BE2C (cell line): ENCODE measurements around the gene ITCH.
"Not testable (repeated sequence)": the region's sequence is repeated elsewhere in the genome, so short reads cannot be mapped to it uniquely, and the experiment has no call there.

Experiments used
- DNase-seq: peaks from one replicate; pipeline ENCODE4 v3.0.0-alpha.2; 2020
- H3K27me3 ChIP-seq: fragments of 250-450 bp; sonication (Bioruptor Pico); 2 replicates; pipeline ENCODE4 v1.5.1; 2020; ENCODE audit warnings: mild to moderate bottlenecking
- H3K36me3 ChIP-seq: fragments of 250-450 bp; sonication (Bioruptor Pico); 2 replicates; pipeline ENCODE4 v1.5.1; 2020; ENCODE audit warnings: mild to moderate bottlenecking
- H3K4me1 ChIP-seq: fragments of 250-450 bp; sonication (Bioruptor Pico); 2 replicates; pipeline ENCODE4 v1.5.1; 2020
- H3K4me3 ChIP-seq: 2 replicates; pipeline ENCODE4 v1.5.1; 2011; ENCODE audit warnings: low read depth, low read length
- H3K9me3 ChIP-seq: fragments of 250-450 bp; sonication (Bioruptor Pico); 2 replicates; pipeline ENCODE4 v1.5.1; 2020
- TF ChIP-seq, protein P1 (sequence below): IDR thresholded peaks from 2 replicates; pipeline ENCODE4 v1.5.1; 2012; ENCODE audit warnings: mild to moderate bottlenecking, low read depth, low read length

Gene ITCH

DNA sequence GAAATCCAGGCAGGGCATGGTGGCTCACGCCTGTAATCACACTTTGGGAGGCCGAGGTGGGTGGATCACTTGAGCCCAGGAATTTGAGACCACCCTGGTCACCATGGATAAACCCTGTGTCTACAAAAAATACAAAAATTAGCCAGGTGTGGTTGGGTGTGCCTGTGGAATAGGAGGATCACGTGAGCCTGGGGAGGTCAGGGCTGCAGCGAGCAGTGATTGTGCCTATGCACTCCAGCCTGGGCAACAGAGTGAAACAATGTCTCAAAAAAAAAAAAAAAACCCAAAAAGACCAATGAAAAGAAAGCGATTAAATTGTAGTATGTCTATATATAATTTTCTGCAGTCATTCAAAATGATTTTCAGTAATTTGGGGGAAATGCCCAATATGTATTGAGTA is 70.3 kb downstream of the ITCH start:
- DNase-seq = no peak
- TF ChIP-seq, protein P1, sequence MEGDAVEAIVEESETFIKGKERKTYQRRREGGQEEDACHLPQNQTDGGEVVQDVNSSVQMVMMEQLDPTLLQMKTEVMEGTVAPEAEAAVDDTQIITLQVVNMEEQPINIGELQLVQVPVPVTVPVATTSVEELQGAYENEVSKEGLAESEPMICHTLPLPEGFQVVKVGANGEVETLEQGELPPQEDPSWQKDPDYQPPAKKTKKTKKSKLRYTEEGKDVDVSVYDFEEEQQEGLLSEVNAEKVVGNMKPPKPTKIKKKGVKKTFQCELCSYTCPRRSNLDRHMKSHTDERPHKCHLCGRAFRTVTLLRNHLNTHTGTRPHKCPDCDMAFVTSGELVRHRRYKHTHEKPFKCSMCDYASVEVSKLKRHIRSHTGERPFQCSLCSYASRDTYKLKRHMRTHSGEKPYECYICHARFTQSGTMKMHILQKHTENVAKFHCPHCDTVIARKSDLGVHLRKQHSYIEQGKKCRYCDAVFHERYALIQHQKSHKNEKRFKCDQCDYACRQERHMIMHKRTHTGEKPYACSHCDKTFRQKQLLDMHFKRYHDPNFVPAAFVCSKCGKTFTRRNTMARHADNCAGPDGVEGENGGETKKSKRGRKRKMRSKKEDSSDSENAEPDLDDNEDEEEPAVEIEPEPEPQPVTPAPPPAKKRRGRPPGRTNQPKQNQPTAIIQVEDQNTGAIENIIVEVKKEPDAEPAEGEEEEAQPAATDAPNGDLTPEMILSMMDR = no peak
- H3K36me3 ChIP-seq = peaks cover 15% of the 10 kb centered on the region
- H3K4me1 ChIP-seq = no peaks in the 10 kb centered on the region
- no peaks in the 10 kb centered on the region for H3K9me3 ChIP-seq
- no peak overlapping the region for H3K4me3 ChIP-seq
- no peaks in the 10 kb centered on the region for H3K27me3 ChIP-seq

DNA sequence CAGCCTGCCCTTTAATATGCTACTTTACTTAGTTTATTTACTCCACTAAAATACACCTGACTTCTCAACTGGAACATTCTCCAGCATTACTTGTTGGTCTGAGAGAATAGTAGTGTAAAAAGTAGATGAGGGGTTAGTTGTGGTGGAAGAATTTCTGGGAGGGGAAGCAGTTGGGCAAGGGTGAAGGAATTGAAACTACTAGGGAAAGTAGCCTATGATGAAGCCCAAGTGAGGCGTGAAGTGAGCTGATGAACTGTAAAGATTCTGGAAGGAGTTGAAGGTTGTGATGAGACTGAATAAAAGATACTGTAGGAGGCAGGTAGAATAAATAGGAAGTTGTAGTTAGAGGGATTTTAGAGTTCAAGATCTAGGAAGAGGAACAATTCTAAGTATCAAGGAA is 72.5 kb downstream of the ITCH start:
- H3K4me1 ChIP-seq = no peaks in the 10 kb centered on the region
- TF ChIP-seq, protein P1 = no peak

DNA sequence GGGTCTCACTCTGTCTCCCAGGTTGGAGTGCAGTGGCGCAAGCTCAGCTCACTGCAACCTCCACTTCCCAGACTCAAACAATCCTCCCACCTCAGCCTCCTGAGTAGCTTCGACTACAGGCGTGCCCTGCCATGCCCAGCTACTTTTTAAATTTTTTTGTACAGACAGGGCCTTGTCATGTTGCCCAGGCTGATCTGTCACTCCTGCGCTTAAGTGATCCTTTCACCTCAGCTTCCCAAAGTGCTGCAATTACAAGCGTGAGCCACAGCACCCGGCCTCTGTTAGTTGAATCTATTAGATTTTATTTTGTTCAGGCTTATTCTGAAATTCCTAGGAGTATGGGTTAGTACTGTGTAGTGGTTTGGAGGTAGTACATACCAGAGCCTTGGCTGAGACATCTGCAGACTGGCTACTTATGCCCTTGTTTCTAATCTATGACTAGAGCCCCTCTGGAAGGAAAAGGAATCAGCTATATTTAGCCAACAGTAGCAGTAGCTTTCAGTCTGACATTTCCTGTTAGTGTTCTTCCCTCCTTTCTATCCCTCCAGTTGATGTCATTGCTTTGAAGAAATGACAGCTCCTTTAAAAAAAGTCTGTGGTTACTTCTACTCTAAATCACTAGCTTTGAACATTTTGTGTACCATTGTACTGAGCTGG is 74.4 kb downstream of the ITCH start:
- TF ChIP-seq, protein P1 = no peak
- H3K4me3 ChIP-seq = no peak overlapping the region
- no peaks in the 10 kb centered on the region for H3K9me3 ChIP-seq
- no peak for DNase-seq
- H3K4me1 ChIP-seq = no peaks in the 10 kb centered on the region
- peaks cover 46% of the 10 kb centered on the region for H3K36me3 ChIP-seq
- H3K27me3 ChIP-seq = no peaks in the 10 kb centered on the region

More for the DNA sequence above, 72.5 kb downstream of the ITCH start:
- no peaks in the 10 kb centered on the region for H3K9me3 ChIP-seq
- H3K36me3 ChIP-seq = peaks cover 28% of the 10 kb centered on the region
- no peak overlapping the region for H3K4me3 ChIP-seq
- no peak for DNase-seq
- H3K27me3 ChIP-seq = no peaks in the 10 kb centered on the region

DNA sequence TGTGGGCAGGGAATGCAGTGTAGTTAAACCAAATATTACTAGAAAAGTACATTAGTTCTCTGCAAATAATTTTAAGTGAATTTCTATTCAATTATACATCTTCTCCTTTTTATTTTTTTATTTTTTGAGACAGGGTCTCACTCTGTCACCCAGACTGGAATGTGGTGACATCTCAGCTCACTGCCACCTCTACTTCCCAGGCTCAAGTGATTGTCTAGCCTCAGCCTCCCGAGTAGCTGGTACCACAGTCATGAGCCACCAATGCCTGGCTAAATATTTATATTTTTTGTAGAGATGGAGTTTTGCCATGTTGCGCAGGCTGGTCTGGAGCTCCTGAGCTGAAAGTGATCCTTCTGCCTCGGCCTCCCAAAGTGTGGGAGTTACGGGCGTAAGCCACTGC is 76.1 kb downstream of the ITCH start:
- Histone ChIP-seq H3K9me3 (no peaks in the 10 kb centered on the region), H3K27me3 (no peaks in the 10 kb centered on the region), H3K4me3 (no peak overlapping the region), H3K4me1 (no peaks in the 10 kb centered on the region), H3K36me3 (peaks cover 58% of the 10 kb centered on the region)
- TF ChIP-seq, protein P1 = no peak
- no peak for DNase-seq

DNA sequence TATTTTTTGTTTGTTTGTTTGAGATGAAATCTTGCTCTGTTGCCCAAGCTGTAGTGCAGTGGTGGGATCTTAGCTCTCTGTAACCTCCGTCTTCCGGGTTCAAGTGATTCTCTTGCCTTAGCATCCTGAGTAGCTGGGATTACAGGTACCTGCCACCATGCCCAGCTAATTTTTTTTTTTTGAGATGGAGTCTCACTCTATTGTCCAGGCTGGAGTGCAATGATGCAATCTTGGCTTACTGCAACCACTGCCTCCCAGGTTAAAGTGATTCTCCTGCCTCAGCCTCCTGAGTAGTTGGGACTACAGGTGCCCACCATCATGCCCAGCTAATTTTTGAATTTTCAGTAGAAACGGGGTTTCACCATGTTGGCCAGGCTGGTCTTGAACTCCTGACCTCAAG is 78.3 kb downstream of the ITCH start:
- not testable (repeated sequence) for DNase-seq, H3K4me1 ChIP-seq, H3K27me3 ChIP-seq, H3K4me3 ChIP-seq, H3K9me3 ChIP-seq
- peaks cover 79% of the 10 kb centered on the region for H3K36me3 ChIP-seq

DNA sequence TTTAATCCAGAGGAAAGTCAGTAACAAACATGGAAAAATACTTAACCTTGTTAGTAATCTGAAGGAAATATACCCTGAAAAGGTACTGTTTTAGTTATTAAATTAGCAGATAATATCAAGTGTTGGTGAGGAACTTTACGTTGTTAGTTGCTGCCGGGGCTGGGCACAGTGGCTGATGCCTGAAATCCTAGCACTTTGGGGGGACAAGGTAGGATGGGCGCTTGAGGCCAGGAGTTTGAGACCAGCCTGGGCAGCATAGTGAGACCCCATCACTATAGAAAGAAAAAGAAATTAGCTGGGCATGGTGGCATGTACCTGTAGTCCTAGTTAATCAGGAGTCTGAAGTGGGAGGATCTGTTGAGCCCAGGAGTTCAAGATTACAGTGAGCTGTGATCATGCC is 80.5 kb downstream of the ITCH start:
- no peak for DNase-seq
- no peaks in the 10 kb centered on the region for H3K4me1 ChIP-seq
- H3K9me3 ChIP-seq = no peaks in the 10 kb centered on the region
- peaks cover 82% of the 10 kb centered on the region for H3K36me3 ChIP-seq
- H3K27me3 ChIP-seq = no peaks in the 10 kb centered on the region
- TF ChIP-seq, protein P1 = no peak
- H3K4me3 ChIP-seq = no peak overlapping the region
